Activated CD4-positive, alpha-beta T cell treated with anti-CD3 and anti-CD28 coated beads for 1 hour (primary cell): ENCODE measurements around the gene ASPSCR1.

Experiments
- DNase-seq: peaks from one replicate; pipeline ENCODE4 v3.0.0-alpha.2; 2020

ASPSCR1 gene

GRCh38 chr17:81999976-82000802 lies 22.8 kb downstream of the ASPSCR1 start:
- DNase-seq = no peak

- no peak for DNase-seq
These were observed 23.6 kb downstream of the ASPSCR1 start for GRCh38 chr17:82000803-82001570.

- no peak for DNase-seq
These were observed 24.2 kb downstream of the ASPSCR1 start for GRCh38 chr17:82001571-82002056.

- DNase-seq = no peak
These were observed 26.3 kb downstream of the ASPSCR1 start for GRCh38 chr17:82003411-82004381.

- DNase-seq = no peak
These were observed 27.4 kb downstream of the ASPSCR1 start for GRCh38 chr17:82004517-82005455.

GRCh38 chr17:82005701-82006348 lies 28.4 kb downstream of the ASPSCR1 start:
- DNase-seq = no peak

GRCh38 chr17:82006468-82007227 lies 29.2 kb downstream of the ASPSCR1 start:
- DNase-seq = no peak

GRCh38 chr17:82007228-82007494 lies 29.7 kb downstream of the ASPSCR1 start:
- DNase-seq = no peak

- no peak for DNase-seq
These were observed 30.2 kb downstream of the ASPSCR1 start for GRCh38 chr17:82007495-82008257.

GRCh38 chr17:82008258-82008940 lies 31.0 kb downstream of the ASPSCR1 start:
- DNase-seq = no peak

GRCh38 chr17:82008941-82009405 lies 31.5 kb downstream of the ASPSCR1 start:
- DNase-seq = no peak

- no peak for DNase-seq
These were observed 32.0 kb downstream of the ASPSCR1 start for GRCh38 chr17:82009413-82009812.

GRCh38 chr17:82010575-82011525 lies 33.4 kb downstream of the ASPSCR1 start:
- no peak for DNase-seq

- DNase-seq = no peak
These were observed 34.3 kb downstream of the ASPSCR1 start for GRCh38 chr17:82011617-82012187.

- DNase-seq = no peak
These were observed 34.8 kb downstream of the ASPSCR1 start for GRCh38 chr17:82012261-82012639.

- no peak for DNase-seq
These were observed 35.3 kb downstream of the ASPSCR1 start for GRCh38 chr17:82012640-82013295.

- DNase-seq = no peak
These were observed 35.9 kb downstream of the ASPSCR1 start for GRCh38 chr17:82013341-82013740.
